HG02588 (cell line): ENCODE measurements around the gene PPARD.
A peak's percentile ranks its signal among the peaks of the same experiment; 100 is the strongest.
"Not testable (repeated sequence)": the region's sequence is repeated elsewhere in the genome, so short reads cannot be mapped to it uniquely, and the experiment has no call there.

Experiments used
- ATAC-seq: cut with Tn5 transposase; IDR thresholded peaks from one replicate; pipeline ENCODE4 v1.9.1; 2021; ENCODE audit warnings: mild to moderate bottlenecking, moderate library complexity; ENCODE audit not compliant: unreplicated experiment

PPARD gene

GRCh38 chr6:35435074-35435837, 92.9 kb downstream of the PPARD start:
- no peak for ATAC-seq

- ATAC-seq: no peak
Observed at GRCh38 chr6:35436071-35436857, 93.9 kb downstream of the PPARD start.

- not testable (repeated sequence) for ATAC-seq
Observed at GRCh38 chr6:35438378-35439065, 96.2 kb downstream of the PPARD start.

- ATAC-seq: no peak
Observed at GRCh38 chr6:35439308-35439707, 97.0 kb downstream of the PPARD start.

- ATAC-seq: no peak
Observed at GRCh38 chr6:35441205-35441604, 98.8 kb downstream of the PPARD start.

- no peak for ATAC-seq
Observed at GRCh38 chr6:35441642-35442041, 99.3 kb downstream of the PPARD start.

GRCh38 chr6:35442693-35443092, 100.3 kb downstream of the PPARD start:
- no peak for ATAC-seq

- no peak for ATAC-seq
Observed at GRCh38 chr6:35443341-35444030, 101.1 kb downstream of the PPARD start.

GRCh38 chr6:35445691-35446090, 103.3 kb downstream of the PPARD start:
- no peak for ATAC-seq

GRCh38 chr6:35448191-35448590, 105.8 kb downstream of the PPARD start:
- no peak for ATAC-seq

GRCh38 chr6:35449287-35449881, 107.0 kb downstream of the PPARD start:
- no peak for ATAC-seq

- ATAC-seq: no peak
Observed at GRCh38 chr6:35451354-35452182, 109.2 kb downstream of the PPARD start.

GRCh38 chr6:35452183-35453090, 110.1 kb downstream of the PPARD start, which contains the start of gene FANCE:
TSS of gene FANCE (plus strand) at chr6:35452338. CDS start at chr6:35452546, 208 bp downstream.
- peak; percentile 89 for ATAC-seq

GRCh38 chr6:35453236-35453635, 110.9 kb downstream of the PPARD start:
- ATAC-seq: no peak

GRCh38 chr6:35454391-35455110, 112.2 kb downstream of the PPARD start:
- no peak for ATAC-seq

- no peak for ATAC-seq
Observed at GRCh38 chr6:35457907-35458306, 115.5 kb downstream of the PPARD start.

- no peak for ATAC-seq
Observed at GRCh38 chr6:35461270-35461669, 118.9 kb downstream of the PPARD start.

- no peak for ATAC-seq
Observed at GRCh38 chr6:35463292-35463691, 120.9 kb downstream of the PPARD start.
